GM21423 (cell line): Measurements from ENCODE around the gene GPLD1.
A peak's percentile ranks its signal among the peaks of the same experiment; 100 is the strongest.

ENCODE experiments used
- ATAC-seq: cut with Tn5 transposase; IDR thresholded peaks from one replicate; pipeline ENCODE4 v1.9.1; 2021; ENCODE audit warnings: mild to moderate bottlenecking, moderate library complexity; ENCODE audit not compliant: unreplicated experiment

GPLD1 gene

GRCh38 chr6:24458941-24459340, 30.4 kb downstream of the GPLD1 start:
- ATAC-seq, result no peak

- ATAC-seq, result no peak
Measured at GRCh38 chr6:24458134-24458533, 31.2 kb downstream of the GPLD1 start.

- no peak for ATAC-seq
Measured at GRCh38 chr6:24455061-24455460, 34.3 kb downstream of the GPLD1 start.

- no peak for ATAC-seq
Measured at GRCh38 chr6:24454452-24454851, 34.9 kb downstream of the GPLD1 start.

GRCh38 chr6:24453921-24454320, 35.5 kb downstream of the GPLD1 start:
- ATAC-seq, result no peak

GRCh38 chr6:24451581-24452388, 37.6 kb downstream of the GPLD1 start:
- ATAC-seq, result no peak

- ATAC-seq, result no peak
Measured at GRCh38 chr6:24448828-24449525, 40.4 kb downstream of the GPLD1 start.

- no peak for ATAC-seq
Measured at GRCh38 chr6:24448396-24448795, 41.0 kb downstream of the GPLD1 start.

GRCh38 chr6:24446670-24447069, 42.7 kb downstream of the GPLD1 start:
- no peak for ATAC-seq

- ATAC-seq, result no peak
Measured at GRCh38 chr6:24445704-24446103, 43.7 kb downstream of the GPLD1 start.

GRCh38 chr6:24444588-24444987, 44.8 kb downstream of the GPLD1 start:
- no peak for ATAC-seq

- no peak for ATAC-seq
Measured at GRCh38 chr6:24441599-24441904, 47.8 kb downstream of the GPLD1 start.

- no peak for ATAC-seq
Measured at GRCh38 chr6:24440897-24441598, 48.3 kb downstream of the GPLD1 start.

GRCh38 chr6:24439858-24440539, 49.4 kb downstream of the GPLD1 start:
- ATAC-seq, result peak; percentile 52

- no peak for ATAC-seq
Measured at GRCh38 chr6:24436979-24437378, 52.4 kb downstream of the GPLD1 start.

GRCh38 chr6:24432611-24433010, 56.8 kb downstream of the GPLD1 start:
- ATAC-seq, result no peak

GRCh38 chr6:24431045-24431451, 58.3 kb downstream of the GPLD1 start:
- no peak for ATAC-seq

GRCh38 chr6:24430086-24430485, 59.3 kb downstream of the GPLD1 start:
- no peak for ATAC-seq

- ATAC-seq, result no peak
Measured at GRCh38 chr6:24429146-24429545, 60.2 kb downstream of the GPLD1 start.

- no peak for ATAC-seq
Measured at GRCh38 chr6:24428615-24429014, 60.8 kb downstream of the GPLD1 start.

- no peak for ATAC-seq
Measured at GRCh38 chr6:24426729-24427446, 62.5 kb downstream of the GPLD1 start.
